ENCODE data around the gene RAB3C. TPM values are rescaled to one million over a fixed set of nuclear protein-coding genes. Genes with fewer than 3 reads are reported as not detected.

RAB3C gene
- total RNA-seq, 1 donor from 2014 or later, result 16.1 TPM

DNA sequence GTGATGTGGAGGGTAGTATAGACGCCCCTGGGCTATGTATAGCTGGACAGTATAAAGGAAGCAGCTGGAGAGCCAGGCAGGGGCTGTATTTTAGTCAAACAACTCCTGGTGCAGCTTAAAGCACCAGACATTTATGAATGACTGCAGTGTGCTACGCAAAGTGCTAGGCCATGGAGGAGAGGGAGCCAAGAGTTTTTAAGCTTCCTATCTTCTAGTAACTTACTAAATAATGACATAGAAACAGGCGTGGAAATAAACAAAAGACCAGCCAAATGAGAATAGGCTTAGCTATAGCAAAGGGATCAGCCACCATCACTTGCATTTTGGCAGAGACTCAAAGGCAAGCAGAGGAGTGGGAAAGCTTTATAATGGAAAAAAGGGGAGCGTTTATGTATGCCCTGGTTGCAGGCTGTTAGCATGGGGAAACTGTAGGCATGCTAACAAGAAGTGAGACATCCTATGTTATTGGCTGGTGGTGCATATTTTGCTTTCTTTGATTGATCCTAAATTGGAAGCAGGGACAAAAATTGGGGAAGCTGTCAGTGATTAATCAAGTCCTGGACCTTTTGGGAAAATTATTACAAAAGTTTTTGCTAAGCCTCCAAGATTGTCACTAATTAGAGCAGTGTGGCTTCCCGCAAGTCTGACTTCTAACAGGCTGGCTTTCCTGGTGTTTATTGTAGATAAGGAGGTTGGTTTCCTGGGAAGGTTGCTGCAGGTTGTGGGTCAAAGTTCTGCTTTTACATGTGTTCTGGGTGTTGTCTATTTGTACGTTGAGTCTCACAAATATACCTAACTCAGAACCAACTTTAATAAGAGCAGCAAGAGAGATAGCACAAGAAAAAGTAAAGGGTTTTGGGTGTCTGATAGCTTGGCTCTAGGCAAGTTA is 46.6 kb downstream of the RAB3C start:
- H3K4me3 Mint-ChIP-seq (ENCODE audit: unreplicated experiment), result peak overlapping the region; percentile 56
- H3K27me3 Mint-ChIP-seq (ENCODE audit: unreplicated experiment), result no peaks in the 10 kb centered on the region
- peak; percentile 11 for DNase-seq (ENCODE audit: low spot score)
- peak overlapping the region; percentile 94 for H3K27ac Mint-ChIP-seq (ENCODE audit: unreplicated experiment)
- no peaks in the 10 kb centered on the region for H3K9me3 Mint-ChIP-seq (ENCODE audit: unreplicated experiment)
- H3K36me3 Mint-ChIP-seq (ENCODE audit: low read depth, unreplicated experiment), result no peaks in the 10 kb centered on the region
- no peak for TF ChIP-seq CTCF (IDR thresholded peaks at IDR 0.05; ENCODE audit: unreplicated experiment)
- peaks cover 23% of the 10 kb centered on the region for H3K4me1 Mint-ChIP-seq (ENCODE audit: unreplicated experiment)

GRCh38 chr5:58631895-58632294 is 49.0 kb downstream of the RAB3C start:
- Mint-ChIP-seq H3K4me1 (ENCODE audit: unreplicated experiment) (peaks cover 31% of the 10 kb centered on the region), H3K27me3 (ENCODE audit: unreplicated experiment) (no peaks in the 10 kb centered on the region), H3K4me3 (ENCODE audit: unreplicated experiment) (no peak overlapping the region), H3K36me3 (ENCODE audit: low read depth, unreplicated experiment) (no peaks in the 10 kb centered on the region), H3K27ac (ENCODE audit: unreplicated experiment) (no peak overlapping the region), H3K9me3 (ENCODE audit: unreplicated experiment) (no peaks in the 10 kb centered on the region)
- TF ChIP-seq CTCF (IDR thresholded peaks at IDR 0.05; ENCODE audit: unreplicated experiment), result no peak
- no peak for DNase-seq (ENCODE audit: low spot score)

DNA sequence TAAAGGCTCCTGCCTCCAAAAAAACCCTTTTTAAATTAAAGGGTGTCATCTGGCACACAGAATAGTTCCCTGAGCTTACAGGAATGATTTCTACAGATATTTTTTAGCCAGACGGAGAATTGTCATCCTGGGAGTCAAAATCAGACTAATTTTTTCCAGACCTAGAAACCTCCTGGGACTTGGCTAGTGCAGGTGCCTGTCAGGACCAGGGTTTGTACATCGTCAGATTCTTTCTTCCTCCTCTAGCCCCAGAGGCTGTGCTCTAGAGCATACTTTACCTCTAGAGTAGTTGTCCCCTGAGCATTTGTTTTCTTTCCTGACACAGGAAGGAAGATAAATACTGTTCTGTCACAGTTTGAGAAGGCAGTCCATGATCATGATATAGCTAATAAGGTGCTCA is 52.5 kb downstream of the RAB3C start:
- peaks cover 18% of the 10 kb centered on the region for H3K4me1 Mint-ChIP-seq (ENCODE audit: unreplicated experiment)
- H3K4me3 Mint-ChIP-seq (ENCODE audit: unreplicated experiment), result no peak overlapping the region
- TF ChIP-seq CTCF (IDR thresholded peaks at IDR 0.05; ENCODE audit: unreplicated experiment), result no peak
- H3K9me3 Mint-ChIP-seq (ENCODE audit: unreplicated experiment), result no peaks in the 10 kb centered on the region
- no peak overlapping the region for H3K27ac Mint-ChIP-seq (ENCODE audit: unreplicated experiment)
- no peaks in the 10 kb centered on the region for H3K36me3 Mint-ChIP-seq (ENCODE audit: low read depth, unreplicated experiment)
- H3K27me3 Mint-ChIP-seq (ENCODE audit: unreplicated experiment), result no peaks in the 10 kb centered on the region
- DNase-seq (ENCODE audit: low spot score), result no peak

DNA sequence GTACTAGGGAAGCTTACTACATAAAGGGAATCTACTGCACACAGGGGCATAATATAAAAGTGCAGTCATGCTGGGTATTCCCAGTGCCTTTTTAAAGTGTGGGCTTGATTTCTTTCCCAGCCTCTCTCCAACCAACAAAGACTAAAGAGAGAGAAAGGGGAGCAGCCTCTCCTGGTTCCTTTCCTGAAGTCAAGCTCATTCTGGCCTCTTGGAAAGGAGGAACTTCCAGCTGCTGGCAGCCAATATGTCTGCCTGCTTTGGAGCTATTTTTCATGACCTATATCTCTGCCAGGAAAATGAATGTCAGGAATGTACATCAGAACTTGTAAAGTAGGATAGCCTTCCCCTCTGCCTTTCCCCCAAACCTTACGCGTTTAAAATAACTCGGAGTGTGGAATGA is 57.1 kb downstream of the RAB3C start:
- Mint-ChIP-seq H3K4me3 (ENCODE audit: unreplicated experiment) (no peak overlapping the region), H3K36me3 (ENCODE audit: low read depth, unreplicated experiment) (no peaks in the 10 kb centered on the region), H3K27ac (ENCODE audit: unreplicated experiment) (no peak overlapping the region), H3K4me1 (ENCODE audit: unreplicated experiment) (peaks cover 9% of the 10 kb centered on the region), H3K27me3 (ENCODE audit: unreplicated experiment) (no peaks in the 10 kb centered on the region), H3K9me3 (ENCODE audit: unreplicated experiment) (no peaks in the 10 kb centered on the region)
- no peak for DNase-seq (ENCODE audit: low spot score)
- TF ChIP-seq CTCF (IDR thresholded peaks at IDR 0.05; ENCODE audit: unreplicated experiment), result no peak

GRCh38 chr5:58641533-58641932 is 58.7 kb downstream of the RAB3C start:
- no peak for TF ChIP-seq CTCF (IDR thresholded peaks at IDR 0.05; ENCODE audit: unreplicated experiment)
- H3K27me3 Mint-ChIP-seq (ENCODE audit: unreplicated experiment), result no peaks in the 10 kb centered on the region
- DNase-seq (ENCODE audit: low spot score), result no peak

More at GRCh38 chr5:58641533-58641932, 58.7 kb downstream of the RAB3C start:
- Mint-ChIP-seq H3K4me3 (ENCODE audit: unreplicated experiment) (no peak overlapping the region), H3K4me1 (ENCODE audit: unreplicated experiment) (peaks cover 4% of the 10 kb centered on the region), H3K27ac (ENCODE audit: unreplicated experiment) (no peak overlapping the region), H3K36me3 (ENCODE audit: low read depth, unreplicated experiment) (no peaks in the 10 kb centered on the region), H3K9me3 (ENCODE audit: unreplicated experiment) (no peaks in the 10 kb centered on the region)
